A673 (cell line): ENCODE results near the gene AK5.

ENCODE experiments used
- EZH2 ChIP-seq: fragments of 200-600 bp; sonication (generic); IDR thresholded peaks from 2 replicates; pipeline ENCODE4 v1.6.1; 2017; ENCODE audit warnings: borderline replicate concordance, low read depth, mild to moderate bottlenecking, mixed read lengths, antibody characterized with exemption, low read length; ENCODE audit not compliant: poor library complexity, severe bottlenecking
- TF ChIP-seq, protein P1 (sequence below): fragments of 300-800, 200-600 bp; sonication (generic); conservative IDR thresholded peaks from 2 replicates; pipeline ENCODE4 v1.5.1; 2017; ENCODE audit warnings: low read depth, mild to moderate bottlenecking, antibody characterized with exemption, low read length, moderate library complexity, mixed read lengths

- TF ChIP-seq, protein P1, sequence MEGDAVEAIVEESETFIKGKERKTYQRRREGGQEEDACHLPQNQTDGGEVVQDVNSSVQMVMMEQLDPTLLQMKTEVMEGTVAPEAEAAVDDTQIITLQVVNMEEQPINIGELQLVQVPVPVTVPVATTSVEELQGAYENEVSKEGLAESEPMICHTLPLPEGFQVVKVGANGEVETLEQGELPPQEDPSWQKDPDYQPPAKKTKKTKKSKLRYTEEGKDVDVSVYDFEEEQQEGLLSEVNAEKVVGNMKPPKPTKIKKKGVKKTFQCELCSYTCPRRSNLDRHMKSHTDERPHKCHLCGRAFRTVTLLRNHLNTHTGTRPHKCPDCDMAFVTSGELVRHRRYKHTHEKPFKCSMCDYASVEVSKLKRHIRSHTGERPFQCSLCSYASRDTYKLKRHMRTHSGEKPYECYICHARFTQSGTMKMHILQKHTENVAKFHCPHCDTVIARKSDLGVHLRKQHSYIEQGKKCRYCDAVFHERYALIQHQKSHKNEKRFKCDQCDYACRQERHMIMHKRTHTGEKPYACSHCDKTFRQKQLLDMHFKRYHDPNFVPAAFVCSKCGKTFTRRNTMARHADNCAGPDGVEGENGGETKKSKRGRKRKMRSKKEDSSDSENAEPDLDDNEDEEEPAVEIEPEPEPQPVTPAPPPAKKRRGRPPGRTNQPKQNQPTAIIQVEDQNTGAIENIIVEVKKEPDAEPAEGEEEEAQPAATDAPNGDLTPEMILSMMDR = no peak
- no peak for TF ChIP-seq EZH2
These were observed 51.7 kb downstream of the AK5 start for GRCh38 chr1:77333501-77333900.
